HG02938 (cell line): ENCODE measurements around the gene GPR149.
"Not testable (repeated sequence)": the region's sequence is repeated elsewhere in the genome, so short reads cannot be mapped to it uniquely, and the experiment has no call there.

Experiments
- ATAC-seq: cut with Tn5 transposase; IDR thresholded peaks from one replicate; pipeline ENCODE4 v1.9.1; 2021; ENCODE audit warnings: mild to moderate bottlenecking, moderate library complexity; ENCODE audit not compliant: unreplicated experiment

The GPR149 gene

DNA sequence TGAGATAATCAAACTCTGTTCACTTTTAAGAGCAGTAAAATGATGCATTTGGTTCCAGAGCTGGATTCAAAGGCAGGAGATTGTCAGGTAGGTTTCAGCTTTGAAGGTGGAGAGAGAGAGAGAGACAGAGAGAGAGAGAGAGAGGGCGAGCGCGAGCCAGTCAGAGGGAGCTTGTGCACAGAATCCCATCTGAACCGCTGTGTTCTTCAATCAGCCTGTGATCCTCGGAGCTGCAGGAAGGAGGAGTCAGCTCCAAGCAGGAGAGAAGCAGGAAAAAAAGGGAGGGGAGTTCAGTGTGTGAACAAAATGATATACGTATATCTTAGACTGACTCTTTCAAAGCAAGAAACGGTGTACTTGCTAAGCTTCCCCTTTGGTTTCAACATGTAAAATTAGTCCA lies at the start of gene GPR149:
Gene GPR149, minus strand, starts transcription at position 177 of the 400 bp plus-strand sequence. CDS start 575 bp downstream, outside the sequence.
- no peak for ATAC-seq

GRCh38 chr3:154473769-154474168 lies 43.8 kb upstream of the GPR149 start:
- no peak for ATAC-seq

DNA sequence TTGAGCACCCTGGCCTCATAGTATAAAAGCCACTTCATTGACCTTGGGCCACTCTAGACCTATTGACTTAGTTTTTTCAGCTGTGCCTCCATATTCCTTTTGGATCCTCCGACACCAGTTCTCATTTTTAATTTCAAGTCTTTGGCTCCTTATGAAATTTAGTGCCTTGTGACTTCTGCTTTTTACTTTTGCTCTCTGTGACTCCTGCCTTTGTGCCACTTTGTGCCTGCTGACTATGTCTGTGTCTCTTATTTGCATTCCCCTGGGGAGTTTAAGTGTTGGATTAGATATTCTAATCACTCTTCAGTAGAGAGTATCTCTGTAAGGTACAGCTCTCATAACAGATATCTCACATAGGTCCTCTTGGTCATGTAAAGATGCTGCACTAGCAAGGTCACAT lies 39.6 kb upstream of the GPR149 start:
- no peak for ATAC-seq

GRCh38 chr3:154464440-154465190 lies 34.6 kb upstream of the GPR149 start:
- ATAC-seq: no peak

DNA sequence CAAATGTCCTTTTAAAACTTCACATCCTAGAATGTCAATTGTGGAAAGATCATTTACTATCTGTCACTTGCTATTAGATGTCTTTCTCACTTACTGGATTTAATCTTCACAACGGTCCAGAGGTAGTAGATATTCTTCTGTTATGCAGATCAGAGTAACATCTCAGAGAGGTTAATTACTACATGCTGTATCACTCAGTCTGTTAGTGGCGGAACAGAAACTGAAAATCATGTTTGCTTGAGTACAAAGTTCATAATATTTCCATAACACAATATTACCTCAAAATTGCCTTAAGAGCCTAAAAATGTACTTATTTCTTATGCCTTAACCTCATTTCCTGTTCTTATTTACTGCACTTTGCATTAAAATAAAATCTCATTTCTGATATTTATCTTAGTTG lies 28.6 kb upstream of the GPR149 start:
- no peak for ATAC-seq

DNA sequence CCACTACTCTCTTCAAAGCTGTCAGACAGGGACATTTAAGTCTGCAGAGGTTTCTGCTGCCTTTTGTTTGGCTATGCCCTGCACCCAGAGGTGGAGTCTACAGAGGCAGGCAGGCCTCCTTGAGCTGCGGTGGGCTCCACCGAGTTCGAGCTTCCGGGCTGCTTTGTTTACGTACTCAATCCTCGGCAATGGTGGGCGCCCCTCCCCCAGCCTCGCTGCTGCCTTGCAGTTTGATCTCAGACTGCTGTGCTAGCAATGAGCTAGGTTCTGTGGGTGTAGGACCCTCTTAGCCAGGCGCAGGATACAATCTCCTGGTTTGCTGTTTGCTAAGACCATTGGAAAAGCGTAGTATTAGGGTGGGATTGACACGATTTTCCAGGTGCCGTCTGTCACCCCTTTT lies 9.1 kb upstream of the GPR149 start:
- ATAC-seq: not testable (repeated sequence)

- no peak for ATAC-seq
Observed at GRCh38 chr3:154431043-154431442, 1.1 kb upstream of the GPR149 start.

- ATAC-seq: no peak
Observed at GRCh38 chr3:154428286-154429206, 1.4 kb downstream of the GPR149 start.

DNA sequence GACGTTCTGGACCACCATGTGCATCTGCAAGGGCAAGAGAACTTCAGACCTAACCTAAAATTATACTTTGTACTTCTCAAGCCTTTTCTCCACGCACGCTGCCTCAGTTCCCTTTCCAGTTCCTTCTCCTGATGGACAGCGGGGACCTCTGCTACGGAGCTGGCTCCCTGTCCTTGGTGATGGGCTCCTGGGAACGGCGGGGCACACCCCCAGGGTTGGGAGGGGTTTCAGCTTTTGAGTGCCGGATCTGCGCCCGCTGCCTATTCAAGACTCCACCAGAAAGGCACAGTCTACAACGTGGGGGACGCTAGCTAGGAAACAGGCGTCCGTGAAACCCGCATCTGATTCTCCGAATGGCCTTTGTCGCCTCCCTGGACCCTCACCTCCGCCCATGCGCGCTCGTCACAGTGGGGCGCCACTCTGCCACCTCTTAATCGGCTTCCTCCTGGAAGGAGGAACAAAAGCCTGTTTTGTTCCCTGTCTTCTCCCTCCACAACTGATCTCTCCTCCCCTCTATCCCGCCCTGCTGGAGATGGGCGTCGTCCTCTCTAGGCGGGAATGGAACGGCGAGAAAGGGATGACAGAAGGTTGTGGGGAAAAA lies 2.2 kb downstream of the GPR149 start:
- ATAC-seq: no peak

DNA sequence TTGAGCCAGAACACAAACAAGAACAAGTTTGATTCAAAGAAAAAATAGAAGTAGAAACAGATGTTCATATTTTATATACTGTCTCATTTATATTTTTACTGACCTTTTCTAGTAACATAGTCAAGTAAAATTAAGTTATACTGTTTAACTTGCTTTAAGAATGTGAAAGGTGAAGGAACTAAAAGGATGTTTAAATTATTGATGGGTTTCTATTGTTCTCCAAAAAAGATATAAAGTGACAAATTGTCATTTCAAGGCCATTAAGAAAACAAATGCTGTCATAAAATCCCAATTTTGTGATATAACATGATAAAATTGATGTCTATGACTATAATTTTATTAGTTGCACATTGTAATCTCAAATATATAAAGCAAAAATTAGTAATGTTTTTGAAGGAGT lies 7.3 kb downstream of the GPR149 start:
- no peak for ATAC-seq

DNA sequence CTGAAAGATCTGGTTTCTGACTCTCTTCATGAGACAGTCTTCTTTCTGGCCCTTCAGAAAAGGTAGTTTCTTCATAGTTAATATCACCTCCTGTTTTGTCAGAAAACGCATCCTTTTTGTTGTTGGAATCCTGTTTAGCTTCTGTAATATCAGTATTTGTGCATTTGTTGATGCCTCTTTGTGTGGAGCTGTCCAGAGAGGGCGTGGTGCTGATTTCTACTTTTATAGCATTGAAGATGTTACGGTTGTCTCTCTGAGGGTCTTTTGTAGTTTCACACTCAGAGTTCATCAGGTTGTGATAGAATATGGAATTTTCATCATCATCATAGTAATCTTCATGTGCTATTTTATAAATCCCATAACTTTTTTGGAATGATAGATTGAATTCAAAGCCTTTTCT lies 8.9 kb downstream of the GPR149 start:
- ATAC-seq: no peak

GRCh38 chr3:154398084-154398967 lies 31.7 kb downstream of the GPR149 start:
- peak; percentile 95 for ATAC-seq

- no peak for ATAC-seq
Observed at GRCh38 chr3:154389861-154390260, 40.1 kb downstream of the GPR149 start.

- no peak for ATAC-seq
Observed at GRCh38 chr3:154384479-154384878, 45.5 kb downstream of the GPR149 start.

DNA sequence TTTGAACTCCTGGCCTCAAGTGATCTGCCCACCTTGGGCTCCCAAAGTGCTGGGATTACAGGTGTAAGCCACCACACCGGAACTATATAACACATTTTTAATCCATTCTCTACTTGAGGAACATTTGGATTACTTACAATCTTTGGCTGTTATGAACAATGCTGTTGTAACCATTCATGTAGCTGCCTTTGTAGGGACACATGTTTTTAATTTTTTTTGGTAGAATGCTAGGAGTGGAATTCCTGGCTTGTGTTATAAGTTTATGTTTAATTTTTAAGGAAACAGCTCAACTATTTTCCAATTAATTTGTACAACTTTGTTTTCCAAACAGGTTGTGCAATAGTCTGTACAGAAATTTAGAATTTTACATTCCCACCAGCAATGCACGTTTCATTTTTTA lies 51.7 kb downstream of the GPR149 start:
- ATAC-seq: no peak

DNA sequence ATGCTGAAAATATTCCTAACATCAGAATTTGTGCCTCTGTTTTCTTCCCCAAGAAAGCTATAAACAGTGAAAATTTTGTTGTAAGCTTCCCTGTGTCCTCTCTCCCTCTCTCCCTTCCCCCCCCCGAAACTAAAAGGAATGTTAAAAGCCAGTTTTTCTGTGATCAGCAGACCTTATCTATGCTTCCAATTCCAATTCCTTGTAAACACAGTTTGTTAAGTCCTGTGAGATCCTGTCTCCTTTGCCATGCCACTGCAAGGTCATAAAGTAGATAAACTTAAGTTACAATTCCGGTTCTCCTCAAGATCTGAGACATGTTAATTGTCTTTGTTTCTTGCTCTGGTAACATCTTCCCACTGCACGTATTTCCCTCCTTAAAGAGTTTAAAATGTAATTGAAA lies 62.8 kb downstream of the GPR149 start:
- ATAC-seq: no peak

- no peak for ATAC-seq
Observed at GRCh38 chr3:154364849-154365248, 65.1 kb downstream of the GPR149 start.

GRCh38 chr3:154361099-154361498 lies 68.9 kb downstream of the GPR149 start:
- ATAC-seq: no peak

DNA sequence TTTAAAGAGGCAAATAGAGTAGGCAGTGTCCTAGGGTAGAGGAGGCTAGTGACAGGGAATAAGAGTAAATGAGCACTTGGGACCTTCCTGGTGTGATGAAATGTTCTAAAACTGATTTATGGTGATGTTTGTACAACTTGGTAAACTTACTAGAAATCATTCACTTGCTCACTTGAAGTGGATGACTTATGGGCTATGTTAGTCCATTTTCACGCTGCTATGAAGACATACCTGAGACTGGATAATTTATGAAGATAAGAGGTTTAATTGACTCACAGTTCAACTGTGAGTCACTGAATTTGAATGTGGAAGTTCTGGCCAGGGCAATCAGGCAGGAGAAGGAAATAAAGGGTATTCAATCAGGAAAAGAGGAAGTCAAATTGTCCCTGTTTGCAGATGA lies 74.0 kb downstream of the GPR149 start:
- ATAC-seq: no peak

DNA sequence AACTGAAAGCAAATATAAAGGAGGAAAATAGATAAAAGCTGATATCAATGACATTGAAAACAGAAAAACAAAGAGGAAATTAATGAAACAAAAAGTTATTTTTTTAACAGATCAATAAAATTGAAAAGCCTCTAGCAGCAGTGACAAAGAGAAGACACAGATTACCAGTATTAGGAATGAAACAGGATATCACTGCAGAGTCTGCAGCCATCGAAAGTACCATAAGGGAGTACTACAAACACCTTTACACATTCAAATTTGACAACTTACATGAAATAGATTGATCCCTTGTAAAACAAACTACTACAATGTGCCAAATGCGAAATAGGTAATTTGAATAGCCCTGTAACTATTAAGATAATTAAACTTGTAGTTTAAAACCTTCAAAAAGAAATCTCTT lies 80.8 kb downstream of the GPR149 start:
- no peak for ATAC-seq
